Nephron progenitor cell (in vitro differentiated cells): ENCODE results near the gene NKTR.

ENCODE experiments used
- DNase-seq: peaks from one replicate; pipeline ENCODE4 v3.0.0; 2021
- H3K27ac Mint-ChIP-seq: 2 replicates; pipeline ENCODE4 v1.8.0; 2021; ENCODE audit warnings: mild to moderate bottlenecking, moderate library complexity, mixed read lengths
- H3K27me3 Mint-ChIP-seq: 2 replicates; pipeline ENCODE4 v1.8.0; 2021; ENCODE audit warnings: mild to moderate bottlenecking, low read depth, mixed read lengths; ENCODE audit not compliant: poor library complexity
- H3K36me3 Mint-ChIP-seq: 2 replicates; pipeline ENCODE4 v1.8.0; 2021; ENCODE audit warnings: low read depth, mixed read lengths
- H3K4me1 Mint-ChIP-seq: 2 replicates; pipeline ENCODE4 v1.8.0; 2021; ENCODE audit warnings: mixed read lengths
- H3K4me3 Mint-ChIP-seq: 2 replicates; pipeline ENCODE4 v1.8.0; 2021; ENCODE audit warnings: mild to moderate bottlenecking, moderate library complexity, mixed read lengths
- H3K9me3 Mint-ChIP-seq: 2 replicates; pipeline ENCODE4 v1.8.0; 2021; ENCODE audit warnings: mild to moderate bottlenecking, moderate library complexity, mixed read lengths
- TF ChIP-seq, protein P1 (sequence below): fragments of 200-600 bp; sonication (generic); IDR thresholded peaks from 2 replicates; pipeline ENCODE4 v1.5.0; 2021; ENCODE audit warnings: antibody characterized with exemption

Gene NKTR

GRCh38 chr3:42694366-42694765, 93.9 kb downstream of the NKTR start:
- Mint-ChIP-seq H3K27me3 (peaks cover 14% of the 10 kb centered on the region), H3K9me3 (no peaks in the 10 kb centered on the region), H3K36me3 (no peaks in the 10 kb centered on the region), H3K27ac (no peak overlapping the region), H3K4me1 (no peaks in the 10 kb centered on the region), H3K4me3 (no peak overlapping the region)
- DNase-seq: no peak
- TF ChIP-seq, protein P1, sequence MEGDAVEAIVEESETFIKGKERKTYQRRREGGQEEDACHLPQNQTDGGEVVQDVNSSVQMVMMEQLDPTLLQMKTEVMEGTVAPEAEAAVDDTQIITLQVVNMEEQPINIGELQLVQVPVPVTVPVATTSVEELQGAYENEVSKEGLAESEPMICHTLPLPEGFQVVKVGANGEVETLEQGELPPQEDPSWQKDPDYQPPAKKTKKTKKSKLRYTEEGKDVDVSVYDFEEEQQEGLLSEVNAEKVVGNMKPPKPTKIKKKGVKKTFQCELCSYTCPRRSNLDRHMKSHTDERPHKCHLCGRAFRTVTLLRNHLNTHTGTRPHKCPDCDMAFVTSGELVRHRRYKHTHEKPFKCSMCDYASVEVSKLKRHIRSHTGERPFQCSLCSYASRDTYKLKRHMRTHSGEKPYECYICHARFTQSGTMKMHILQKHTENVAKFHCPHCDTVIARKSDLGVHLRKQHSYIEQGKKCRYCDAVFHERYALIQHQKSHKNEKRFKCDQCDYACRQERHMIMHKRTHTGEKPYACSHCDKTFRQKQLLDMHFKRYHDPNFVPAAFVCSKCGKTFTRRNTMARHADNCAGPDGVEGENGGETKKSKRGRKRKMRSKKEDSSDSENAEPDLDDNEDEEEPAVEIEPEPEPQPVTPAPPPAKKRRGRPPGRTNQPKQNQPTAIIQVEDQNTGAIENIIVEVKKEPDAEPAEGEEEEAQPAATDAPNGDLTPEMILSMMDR: no peak

DNA sequence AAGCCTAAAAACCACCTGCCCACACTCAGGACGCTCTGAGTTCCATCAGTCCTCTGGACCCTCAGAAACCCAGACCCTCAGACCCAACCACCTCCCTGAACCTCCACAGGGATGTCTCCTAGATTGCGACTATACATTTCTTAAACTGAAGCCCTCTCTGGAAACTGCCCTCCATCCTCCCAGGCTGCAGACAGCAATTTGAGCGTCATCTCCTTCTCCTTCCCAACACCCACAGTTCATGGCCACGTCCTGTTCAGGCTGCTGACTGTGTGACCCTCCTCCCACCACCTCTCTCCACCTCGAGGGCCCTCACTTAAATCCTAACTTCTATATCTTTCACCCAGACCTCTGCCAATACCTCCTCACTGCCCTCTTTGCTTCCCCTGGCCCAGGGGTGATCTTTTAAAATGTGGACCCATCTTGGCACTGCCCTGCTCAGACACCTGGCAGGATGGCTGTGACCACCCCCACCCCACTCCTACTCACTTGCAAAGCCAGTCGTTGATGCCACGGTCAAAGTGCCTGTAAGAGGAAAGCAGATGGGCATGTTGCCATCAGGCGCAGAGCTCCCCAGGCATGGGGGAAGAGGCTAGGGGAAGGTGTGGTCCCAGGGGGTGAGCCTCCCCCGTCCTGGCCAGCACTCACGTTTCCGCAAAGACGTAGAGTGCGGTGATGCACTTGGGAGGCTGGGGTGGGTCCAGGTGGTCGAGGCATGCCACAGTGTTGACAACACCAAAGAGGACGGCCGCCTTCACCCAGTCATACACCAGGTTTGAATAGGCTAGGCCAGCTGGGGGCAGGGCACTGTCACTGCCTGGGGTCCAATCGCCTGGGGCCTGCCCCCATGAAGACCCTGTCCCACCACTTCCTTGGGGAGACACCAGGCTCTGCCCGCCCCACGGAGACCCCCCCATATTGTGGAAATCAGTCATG, 96.1 kb downstream of the NKTR start:
- no peak overlapping the region for H3K4me3 Mint-ChIP-seq
- H3K9me3 Mint-ChIP-seq: no peaks in the 10 kb centered on the region
- H3K4me1 Mint-ChIP-seq: no peaks in the 10 kb centered on the region
- no peak for DNase-seq
- H3K27me3 Mint-ChIP-seq: peaks cover 15% of the 10 kb centered on the region
- no peak overlapping the region for H3K27ac Mint-ChIP-seq
- no peaks in the 10 kb centered on the region for H3K36me3 Mint-ChIP-seq
- TF ChIP-seq, protein P1: no peak

DNA sequence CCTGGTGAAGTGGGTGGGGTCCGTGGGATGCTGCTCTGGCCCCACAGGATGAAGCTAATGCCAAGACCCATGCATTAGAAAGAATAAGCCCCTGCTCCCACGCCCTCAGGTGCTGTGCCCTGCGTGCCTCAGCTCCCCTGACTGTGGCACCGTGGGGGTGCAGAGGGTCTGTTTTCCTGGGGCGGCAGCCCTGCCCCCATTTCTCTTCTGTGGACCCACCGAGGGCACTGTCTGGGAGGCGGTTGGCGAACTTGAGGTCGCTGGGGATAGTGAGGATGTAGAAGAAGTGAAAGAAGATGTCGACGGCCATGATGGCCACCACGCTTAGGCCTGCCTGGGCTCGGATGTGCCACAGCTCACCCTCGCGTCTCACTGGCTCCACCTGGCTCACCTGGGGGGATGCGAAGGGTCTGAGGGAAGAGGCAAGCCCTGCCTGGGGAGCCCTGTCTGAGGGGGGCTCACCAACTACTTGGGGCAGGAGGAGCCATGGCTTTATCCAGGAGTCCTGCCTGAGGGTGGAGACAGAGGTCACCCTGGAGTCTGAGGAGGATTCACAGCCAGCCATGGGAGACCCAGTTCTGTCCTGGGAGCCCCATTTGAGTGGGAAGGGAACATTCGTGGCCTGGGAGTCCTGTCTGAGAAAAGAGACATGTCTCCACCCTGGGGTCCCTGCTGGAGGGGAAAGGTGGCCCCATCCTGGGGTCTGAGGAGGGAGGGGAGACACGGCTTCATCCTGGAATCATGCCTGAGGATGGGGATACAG, 97.0 kb downstream of the NKTR start:
- Mint-ChIP-seq H3K9me3 (no peaks in the 10 kb centered on the region), H3K4me3 (no peak overlapping the region), H3K4me1 (no peaks in the 10 kb centered on the region), H3K27me3 (peaks cover 11% of the 10 kb centered on the region), H3K27ac (no peak overlapping the region), H3K36me3 (no peaks in the 10 kb centered on the region)
- DNase-seq: no peak
- TF ChIP-seq, protein P1: no peak
